WTC11 (cell line): ENCODE measurements around the gene PCSK5. TPM values are rescaled to one million over a fixed set of nuclear protein-coding genes. Genes with fewer than 3 reads are reported as not detected.

ENCODE experiments used
- ATAC-seq: fragments of 200-7000 bp; cut with Tn5 transposase; 2 replicates; pipeline ENCODE4 v1.10.0; 2021; ENCODE audit warnings: mild to moderate bottlenecking, moderate library complexity
- CTCF ChIA-PET: fragments of 300-600 bp; sonication (Branson Sonifier 250); formaldehyde crosslinking; loops from one replicate; lab custom pipeline; 2021; ENCODE audit warnings: antibody characterized with exemption; lab: Charles Lee
- POLR2A ChIA-PET: fragments of 350-600 bp; sonication (Branson Sonifier 250); formaldehyde crosslinking; loops from one replicate; lab custom pipeline; 2021; ENCODE audit warnings: antibody characterized with exemption; lab: Charles Lee
- DNase-seq: peaks from one replicate; pipeline ENCODE4 v3.0.0; 2021; ENCODE audit warnings: low spot score
- H3K27ac Mint-ChIP-seq: 2 replicates; pipeline ENCODE4 v1.8.0; 2021; ENCODE audit warnings: mixed read lengths
- H3K27me3 Mint-ChIP-seq: 2 replicates; pipeline ENCODE4 v1.8.0; 2021; ENCODE audit warnings: low read depth, mild to moderate bottlenecking, moderate library complexity, mixed read lengths
- H3K36me3 Mint-ChIP-seq: 2 replicates; pipeline ENCODE4 v1.8.0; 2021; ENCODE audit warnings: mixed read lengths
- H3K4me1 Mint-ChIP-seq: 2 replicates; pipeline ENCODE4 v1.8.0; 2022; ENCODE audit warnings: mixed read lengths
- H3K4me3 Mint-ChIP-seq: 2 replicates; pipeline ENCODE4 v1.8.0; 2021; ENCODE audit warnings: mild to moderate bottlenecking, moderate library complexity, mixed read lengths
- H3K9me3 Mint-ChIP-seq: 2 replicates; pipeline ENCODE4 v1.8.0; 2021; ENCODE audit warnings: mixed read lengths
- ARID4B ChIP-seq: sonication (generic); formaldehyde crosslinking; IDR thresholded peaks from 2 replicates; pipeline ENCODE4 v1.8.0; 2023; ENCODE audit warnings: missing genetic modification reagents, mild to moderate bottlenecking, borderline replicate concordance
- ATF2 ChIP-seq: sonication (generic); formaldehyde crosslinking; IDR thresholded peaks from 2 replicates; pipeline ENCODE4 v1.8.1; 2022; ENCODE audit warnings: low read depth, missing genetic modification reagents, borderline replicate concordance
- ATF3 ChIP-seq: sonication (generic); formaldehyde crosslinking; conservative IDR thresholded peaks from 2 replicates; pipeline ENCODE4 v1.8.1; 2022; ENCODE audit warnings: mild to moderate bottlenecking, missing genetic modification reagents
- CREB1 ChIP-seq: sonication (generic); formaldehyde crosslinking; IDR thresholded peaks from 2 replicates; pipeline ENCODE4 v1.8.0; 2023; ENCODE audit warnings: mild to moderate bottlenecking, missing genetic modification reagents
- E2F1 ChIP-seq: sonication (generic); formaldehyde crosslinking; IDR thresholded peaks from 2 replicates; pipeline ENCODE4 v1.8.0; 2022; ENCODE audit warnings: mild to moderate bottlenecking, missing genetic modification reagents
- E2F5 ChIP-seq: sonication (generic); formaldehyde crosslinking; IDR thresholded peaks from 2 replicates; pipeline ENCODE4 v1.8.1; 2022; ENCODE audit warnings: mild to moderate bottlenecking, moderate library complexity, missing genetic modification reagents
- ELF4 ChIP-seq: sonication (generic); formaldehyde crosslinking; IDR thresholded peaks from 2 replicates; pipeline ENCODE4 v1.8.1; 2022; ENCODE audit warnings: low read depth, mild to moderate bottlenecking, moderate library complexity, missing genetic modification reagents
- FOXJ3 ChIP-seq: sonication (generic); formaldehyde crosslinking; IDR thresholded peaks from 2 replicates; pipeline ENCODE4 v1.9.0; 2021; ENCODE audit warnings: missing genetic modification reagents, mild to moderate bottlenecking, borderline replicate concordance
- FOXK1 ChIP-seq: sonication (generic); formaldehyde crosslinking; IDR thresholded peaks from 2 replicates; pipeline ENCODE4 v1.8.0; 2022; ENCODE audit warnings: mild to moderate bottlenecking, moderate library complexity, missing genetic modification reagents
- HMGA2 ChIP-seq: fragments of 250-450 bp; sonication (Bioruptor Pico); IDR thresholded peaks from 2 replicates; pipeline ENCODE4 v1.4.0; 2021; ENCODE audit warnings: mild to moderate bottlenecking, moderate library complexity
- IRF2 ChIP-seq: sonication (generic); formaldehyde crosslinking; IDR thresholded peaks from 2 replicates; pipeline ENCODE4 v1.8.0; 2022; ENCODE audit warnings: low read depth, missing genetic modification reagents, borderline replicate concordance
- JUN ChIP-seq: sonication (generic); formaldehyde crosslinking; IDR thresholded peaks from 2 replicates; pipeline ENCODE4 v1.8.0; 2023; ENCODE audit warnings: mild to moderate bottlenecking, missing genetic modification reagents
- PREB ChIP-seq: sonication (generic); formaldehyde crosslinking; IDR thresholded peaks from 2 replicates; pipeline ENCODE4 v1.8.1; 2022; ENCODE audit warnings: mild to moderate bottlenecking, missing genetic modification reagents, moderate library complexity, borderline replicate concordance
- TEAD4 ChIP-seq: sonication (generic); formaldehyde crosslinking; IDR thresholded peaks from 2 replicates; pipeline ENCODE4 v1.8.0; 2022; ENCODE audit warnings: mild to moderate bottlenecking, missing genetic modification reagents
- ZBTB43 ChIP-seq: sonication (generic); formaldehyde crosslinking; IDR thresholded peaks from 2 replicates; pipeline ENCODE4 v1.8.1; 2023; ENCODE audit warnings: mild to moderate bottlenecking, missing genetic modification reagents
- ZNF232 ChIP-seq: sonication (generic); formaldehyde crosslinking; IDR thresholded peaks from 2 replicates; pipeline ENCODE4 v1.8.0; 2022; ENCODE audit warnings: mild to moderate bottlenecking, missing genetic modification reagents
- ZNF416 ChIP-seq: fragments of 250-450 bp; sonication (Bioruptor Pico); IDR thresholded peaks from 2 replicates; pipeline ENCODE4 v1.9.0; 2021; ENCODE audit warnings: mild to moderate bottlenecking, inconsistent platforms
- ZNF512 ChIP-seq: sonication (generic); formaldehyde crosslinking; IDR thresholded peaks from 2 replicates; pipeline ENCODE4 v1.8.1; 2022; ENCODE audit warnings: missing genetic modification reagents, borderline replicate concordance
- total RNA-seq: library from RNA; stranded (reverse); gene quantifications from 3 replicates; pipeline ENCODE4 v1.2.3, GENCODE V29; 2021

Gene PCSK5
- total RNA-seq, 1 experiment from 2014 or later = 30.6 TPM

GRCh38 chr9:76151267-76151666, 260.8 kb downstream of the PCSK5 start (continued):
- no peak for TF ChIP-seq E2F1 (CRISPR knock-in tag)
- TF ChIP-seq ELF4 = no peak
- TF ChIP-seq E2F5 = no peak

GRCh38 chr9:76153339-76153738, 262.9 kb downstream of the PCSK5 start:
- ChIA-PET CTCF (no interaction called here), POLR2A (no interaction called here)
- 0 out of 2 replicates have a peak, but pooled peaks cover 2% of the 10 kb centered on the region for H3K36me3 Mint-ChIP-seq
- ATAC-seq = no peak
- no peak overlapping the region; the same call in 1 of the 2 replicates for H3K27ac Mint-ChIP-seq
- no peaks in the 10 kb centered on the region for H3K9me3 Mint-ChIP-seq
- no peak for DNase-seq
- no peaks in the 10 kb centered on the region for H3K27me3 Mint-ChIP-seq
- TF ChIP-seq ATF3 (CRISPR knock-in tag) = no peak
- TF ChIP-seq CREB1 (CRISPR knock-in tag) = no peak
- TF ChIP-seq PREB (CRISPR knock-in tag) = no peak
- TF ChIP-seq ZNF232 (CRISPR knock-in tag) = no peak
- peaks cover 6% of the 10 kb centered on the region for H3K4me1 Mint-ChIP-seq
- no peak overlapping the region for H3K4me3 Mint-ChIP-seq

GRCh38 chr9:76153902-76154629, 263.6 kb downstream of the PCSK5 start:
- ChIA-PET CTCF (no interaction called here), POLR2A (no interaction called here)
- Mint-ChIP-seq H3K4me3 (no peak overlapping the region), H3K27ac (no peak overlapping the region; the same call in 1 of the 2 replicates), H3K4me1 (peaks cover 14% of the 10 kb centered on the region), H3K36me3 (peaks cover 7% of the 10 kb centered on the region), H3K9me3 (no peaks in the 10 kb centered on the region), H3K27me3 (no peaks in the 10 kb centered on the region)
- no peak for DNase-seq
- ATAC-seq = no peak
- no peak for TF ChIP-seq ATF2 (CRISPR knock-in tag)
- TF ChIP-seq TEAD4 (CRISPR knock-in tag) = no peak
- TF ChIP-seq IRF2 (CRISPR knock-in tag) = no peak
- TF ChIP-seq ZBTB43 (CRISPR knock-in tag) = no peak
- no peak for TF ChIP-seq ARID4B (CRISPR knock-in tag)
- TF ChIP-seq FOXK1 = no peak
- no peak for TF ChIP-seq ZNF416
- no peak for TF ChIP-seq JUN (CRISPR knock-in tag)
- no peak for TF ChIP-seq HMGA2
- no peak for TF ChIP-seq FOXJ3
- no peak for TF ChIP-seq ATF3 (CRISPR knock-in tag)
- no peak for TF ChIP-seq ZNF512 (CRISPR knock-in tag)
